ENCODE data around the gene CFAP99.

CFAP99 gene

DNA sequence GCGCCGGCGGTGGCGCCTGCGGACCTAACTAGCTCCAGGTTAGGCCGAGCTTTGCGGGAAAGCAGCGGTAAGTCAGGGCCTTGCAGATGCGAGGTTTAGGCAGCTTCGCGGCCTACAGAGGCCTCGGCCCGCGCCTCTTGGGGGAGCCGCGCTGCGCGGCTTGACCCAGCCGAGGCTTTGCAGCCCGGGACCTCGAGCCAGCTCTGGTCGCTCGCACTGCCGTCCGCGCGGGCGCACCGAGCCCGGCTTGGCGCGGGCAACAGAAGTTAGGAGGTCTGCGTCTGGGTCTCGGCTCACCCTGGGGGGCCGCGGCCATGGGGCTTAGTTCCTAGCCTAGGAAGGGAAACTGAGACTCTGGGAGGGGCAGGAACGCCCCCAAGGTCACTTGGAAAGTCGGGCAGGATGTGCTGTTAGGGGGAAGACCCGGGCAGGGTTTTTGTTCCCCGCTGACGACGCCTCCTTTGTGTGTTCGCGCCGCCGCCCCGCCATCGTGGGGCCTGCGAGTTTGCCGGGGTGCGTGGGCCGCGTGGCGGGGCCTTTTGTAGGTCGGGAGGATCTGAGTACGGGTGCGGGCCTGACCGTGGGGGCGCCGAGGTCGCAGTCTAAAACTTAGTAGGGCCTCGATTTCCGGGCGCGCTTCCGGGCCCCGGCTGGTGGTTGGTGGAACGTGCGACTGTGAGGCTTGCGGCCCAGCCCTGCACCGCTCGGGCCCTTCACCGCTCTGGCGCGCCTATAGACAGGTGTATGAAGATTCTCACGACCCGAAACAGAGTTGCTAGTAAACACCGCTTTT is 50.6 kb downstream of the CFAP99 start:
- H3K4me1 ChIP-seq (ENCODE audit: control insufficient read depth, low read length) = peaks cover 39% of the 10 kb centered on the region
- H3F3A ChIP-seq (ENCODE audit: control insufficient read depth, insufficient read depth) = peaks cover 3% of the 10 kb centered on the region; the same call in 1 of the 2 replicates
- H3K79me2 ChIP-seq (ENCODE audit: control insufficient read depth, low read length) = peaks cover 70% of the 10 kb centered on the region
- peak; percentile 22 for TF ChIP-seq CTCF (IDR thresholded peaks at IDR 0.05; ENCODE audit: low read depth, low read length, poor library complexity, severe bottlenecking)
- no peak for TF ChIP-seq EZH2phosphoT487 (IDR thresholded peaks at IDR 0.05; ENCODE audit: borderline replicate concordance, low read length)
- H3K9me2 ChIP-seq (replicated peaks; ENCODE audit: control insufficient read depth, low read length) = no peaks in the 10 kb centered on the region
- no peaks in the 10 kb centered on the region for H3K27me3 ChIP-seq (ENCODE audit: control insufficient read depth, low read length)
- H3K4me2 ChIP-seq (ENCODE audit: low read length) = peak overlapping the region; percentile 95
- H4K20me1 ChIP-seq (ENCODE audit: control insufficient read depth, insufficient read depth, low read depth, low read length) = peaks cover 26% of the 10 kb centered on the region
- H3K4me3 ChIP-seq (ENCODE audit: low read length) = peak overlapping the region; percentile 80
- H3K9me3 ChIP-seq (ENCODE audit: control insufficient read depth, insufficient read depth, low read length) = no peaks in the 10 kb centered on the region
- peaks cover 51% of the 10 kb centered on the region for H3K36me3 ChIP-seq (ENCODE audit: control insufficient read depth, low read length)
- peak overlapping the region; percentile 82 for H3K27ac ChIP-seq (ENCODE audit: low read depth, low read length)

DNA sequence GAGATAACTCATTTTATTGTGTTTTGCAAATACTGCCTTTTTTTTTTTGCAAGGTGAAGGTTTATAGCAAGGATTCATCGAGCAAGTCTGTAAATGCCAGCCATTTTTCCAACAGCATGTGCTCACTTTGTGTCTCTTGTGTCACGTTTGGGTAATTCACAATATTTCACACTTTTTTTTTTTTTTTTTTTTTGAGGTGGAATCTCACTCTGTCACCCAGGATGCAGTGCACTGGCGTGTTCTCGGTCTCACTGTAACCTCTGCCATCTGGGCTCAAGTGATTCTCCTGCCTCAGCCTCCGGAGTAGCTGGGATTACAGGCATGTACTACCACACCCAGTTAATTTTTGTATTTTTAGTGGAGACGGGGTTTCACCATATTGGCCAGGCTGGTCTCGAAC is 52.0 kb downstream of the CFAP99 start:
- TF ChIP-seq EZH2phosphoT487 (IDR thresholded peaks at IDR 0.05; ENCODE audit: borderline replicate concordance, low read length) (no peak), CTCF (IDR thresholded peaks at IDR 0.05; ENCODE audit: low read depth, low read length, poor library complexity, severe bottlenecking) (no peak)
- no peaks in the 10 kb centered on the region for H3K9me2 ChIP-seq (replicated peaks; ENCODE audit: control insufficient read depth, low read length)
- no peaks in the 10 kb centered on the region for H3K27me3 ChIP-seq (ENCODE audit: control insufficient read depth, low read length)
- peaks cover 27% of the 10 kb centered on the region for H4K20me1 ChIP-seq (ENCODE audit: control insufficient read depth, insufficient read depth, low read depth, low read length)
- no peaks in the 10 kb centered on the region for H3F3A ChIP-seq (ENCODE audit: control insufficient read depth, insufficient read depth)
- H3K4me3 ChIP-seq (ENCODE audit: low read length) = peak overlapping the region; percentile 80
- H3K79me2 ChIP-seq (ENCODE audit: control insufficient read depth, low read length) = peaks cover 84% of the 10 kb centered on the region
- H3K4me1 ChIP-seq (ENCODE audit: control insufficient read depth, low read length) = peaks cover 46% of the 10 kb centered on the region
- H3K27ac ChIP-seq (ENCODE audit: low read depth, low read length) = no peak overlapping the region
- H3K9me3 ChIP-seq (ENCODE audit: control insufficient read depth, insufficient read depth, low read length) = no peaks in the 10 kb centered on the region
- H3K36me3 ChIP-seq (ENCODE audit: control insufficient read depth, low read length) = peaks cover 62% of the 10 kb centered on the region
- peak overlapping the region; percentile 95 for H3K4me2 ChIP-seq (ENCODE audit: low read length)

DNA sequence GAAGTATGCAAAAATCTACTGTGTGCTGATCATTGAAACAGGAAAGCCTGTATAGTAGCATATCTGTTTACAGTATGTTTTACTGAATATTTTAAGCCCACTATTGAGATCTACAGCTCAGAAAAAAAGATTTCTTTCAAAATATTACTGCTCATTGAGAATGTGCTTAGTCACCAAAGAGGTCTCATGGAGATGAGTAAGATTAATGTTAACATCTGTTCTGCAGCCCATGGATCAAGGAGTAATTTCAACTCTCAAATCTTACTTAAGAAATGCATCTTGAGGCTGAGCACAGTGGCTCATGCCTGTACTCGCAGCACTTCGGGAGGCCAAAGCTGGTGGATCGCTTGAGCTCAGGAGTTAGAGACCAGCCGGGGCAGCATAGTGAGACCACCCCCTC is 53.4 kb downstream of the CFAP99 start:
- Histone ChIP-seq H3K79me2 (ENCODE audit: control insufficient read depth, low read length) (peaks cover 95% of the 10 kb centered on the region), H3K4me1 (ENCODE audit: control insufficient read depth, low read length) (peaks cover 59% of the 10 kb centered on the region), H3K4me2 (ENCODE audit: low read length) (no peak overlapping the region), H3K4me3 (ENCODE audit: low read length) (no peak overlapping the region), H3K36me3 (ENCODE audit: control insufficient read depth, low read length) (peaks cover 73% of the 10 kb centered on the region), H4K20me1 (ENCODE audit: control insufficient read depth, insufficient read depth, low read depth, low read length) (peaks cover 32% of the 10 kb centered on the region), H3F3A (ENCODE audit: control insufficient read depth, insufficient read depth) (no peaks in the 10 kb centered on the region), H3K27me3 (ENCODE audit: control insufficient read depth, low read length) (no peaks in the 10 kb centered on the region), H3K9me3 (ENCODE audit: control insufficient read depth, insufficient read depth, low read length) (no peaks in the 10 kb centered on the region), H3K27ac (ENCODE audit: low read depth, low read length) (no peak overlapping the region), H3K9me2 (replicated peaks; ENCODE audit: control insufficient read depth, low read length) (no peaks in the 10 kb centered on the region)
- no peak for TF ChIP-seq EZH2phosphoT487 (IDR thresholded peaks at IDR 0.05; ENCODE audit: borderline replicate concordance, low read length)
- no peak for TF ChIP-seq CTCF (IDR thresholded peaks at IDR 0.05; ENCODE audit: low read depth, low read length, poor library complexity, severe bottlenecking)
